KMS-11 (cell line): ENCODE results near the gene CAPZB.

Experiments used
- H2AFZ ChIP-seq: fragments of 200-600 bp; sonication (generic); 2 replicates; pipeline ENCODE4 v1.6.1; 2016; ENCODE audit warnings: antibody characterized with exemption, mixed run types, low read depth
- H3K27ac ChIP-seq: fragments of 200-600 bp; sonication (generic); 2 replicates; pipeline ENCODE4 v1.6.1; 2016; ENCODE audit warnings: mild to moderate bottlenecking, mixed run types
- H3K27me3 ChIP-seq: fragments of 200-600 bp; sonication (generic); 2 replicates; pipeline ENCODE4 v1.6.1; 2017; ENCODE audit warnings: mild to moderate bottlenecking, low read depth, mixed run types, moderate library complexity; ENCODE audit not compliant: insufficient read depth
- H3K36me3 ChIP-seq: fragments of 200-600 bp; sonication (generic); 2 replicates; pipeline ENCODE4 v1.6.1; 2017; ENCODE audit warnings: mild to moderate bottlenecking, mixed run types; ENCODE audit not compliant: insufficient read depth
- H3K4me1 ChIP-seq: fragments of 200-600 bp; sonication (generic); 2 replicates; pipeline ENCODE4 v1.6.1; 2016; ENCODE audit warnings: mild to moderate bottlenecking, low read depth, mixed run types; ENCODE audit not compliant: poor library complexity, severe bottlenecking
- H3K4me2 ChIP-seq: fragments of 200-600 bp; sonication (generic); 2 replicates; pipeline ENCODE4 v1.7.0; 2016; ENCODE audit warnings: mild to moderate bottlenecking, mixed run types
- H3K4me3 ChIP-seq: fragments of 200-600 bp; sonication (generic); IDR thresholded peaks from 2 replicates; pipeline ENCODE4 v1.6.1; 2017; ENCODE audit warnings: low read depth, low read length, mixed read lengths; ENCODE audit not compliant: insufficient read depth
- H3K79me2 ChIP-seq: fragments of 200-600 bp; sonication (generic); 2 replicates; pipeline ENCODE4 v1.6.1; 2016; ENCODE audit warnings: low read depth, mixed run types; ENCODE audit not compliant: insufficient read depth
- H3K9ac ChIP-seq: fragments of 200-600 bp; sonication (generic); 2 replicates; pipeline ENCODE4 v1.6.1; 2016; ENCODE audit warnings: mild to moderate bottlenecking, mixed run types
- H4K20me1 ChIP-seq: fragments of 200-600 bp; sonication (generic); 2 replicates; pipeline ENCODE4 v1.6.1; 2016; ENCODE audit warnings: mild to moderate bottlenecking, mixed run types; ENCODE audit not compliant: insufficient read depth
- TF ChIP-seq, protein P1 (sequence below): fragments of 200-600 bp; sonication (generic); conservative IDR thresholded peaks from 2 replicates; pipeline ENCODE4 v1.6.1; 2017; ENCODE audit warnings: low read depth, mild to moderate bottlenecking, antibody characterized with exemption, low read length, moderate library complexity, mixed read lengths

CAPZB gene

DNA sequence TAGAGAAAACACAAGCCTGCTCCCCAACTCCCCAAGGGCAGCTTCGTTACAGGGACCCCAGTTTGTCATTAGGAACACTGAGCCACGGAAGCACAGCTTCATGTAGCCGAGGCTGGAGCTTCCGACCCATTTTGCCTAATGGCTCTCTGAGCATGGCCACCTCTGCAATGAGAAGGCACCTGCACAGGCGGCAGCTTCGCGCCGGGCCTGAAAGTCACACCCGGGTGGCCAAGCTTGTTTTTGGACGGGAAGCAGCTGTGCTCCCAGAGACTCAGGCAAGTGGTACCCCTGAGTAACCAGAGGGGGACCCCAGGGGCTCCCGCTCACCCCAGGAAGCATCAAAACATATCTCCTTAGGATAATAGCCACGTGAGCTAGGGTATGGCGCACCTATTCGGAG is 92.3 kb downstream of the CAPZB start:
- H3K27ac ChIP-seq, result no peak overlapping the region
- no peak overlapping the region for H3K4me3 ChIP-seq
- H4K20me1 ChIP-seq, result no peaks in the 10 kb centered on the region
- no peaks in the 10 kb centered on the region for H3K4me1 ChIP-seq
- H2AFZ ChIP-seq, result no peak overlapping the region
- H3K27me3 ChIP-seq, result no peaks in the 10 kb centered on the region
- TF ChIP-seq, protein P1, sequence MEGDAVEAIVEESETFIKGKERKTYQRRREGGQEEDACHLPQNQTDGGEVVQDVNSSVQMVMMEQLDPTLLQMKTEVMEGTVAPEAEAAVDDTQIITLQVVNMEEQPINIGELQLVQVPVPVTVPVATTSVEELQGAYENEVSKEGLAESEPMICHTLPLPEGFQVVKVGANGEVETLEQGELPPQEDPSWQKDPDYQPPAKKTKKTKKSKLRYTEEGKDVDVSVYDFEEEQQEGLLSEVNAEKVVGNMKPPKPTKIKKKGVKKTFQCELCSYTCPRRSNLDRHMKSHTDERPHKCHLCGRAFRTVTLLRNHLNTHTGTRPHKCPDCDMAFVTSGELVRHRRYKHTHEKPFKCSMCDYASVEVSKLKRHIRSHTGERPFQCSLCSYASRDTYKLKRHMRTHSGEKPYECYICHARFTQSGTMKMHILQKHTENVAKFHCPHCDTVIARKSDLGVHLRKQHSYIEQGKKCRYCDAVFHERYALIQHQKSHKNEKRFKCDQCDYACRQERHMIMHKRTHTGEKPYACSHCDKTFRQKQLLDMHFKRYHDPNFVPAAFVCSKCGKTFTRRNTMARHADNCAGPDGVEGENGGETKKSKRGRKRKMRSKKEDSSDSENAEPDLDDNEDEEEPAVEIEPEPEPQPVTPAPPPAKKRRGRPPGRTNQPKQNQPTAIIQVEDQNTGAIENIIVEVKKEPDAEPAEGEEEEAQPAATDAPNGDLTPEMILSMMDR, result no peak
- no peaks in the 10 kb centered on the region for H3K36me3 ChIP-seq
- H3K4me2 ChIP-seq, result no peak overlapping the region
- H3K79me2 ChIP-seq, result no peaks in the 10 kb centered on the region
- no peak overlapping the region for H3K9ac ChIP-seq

DNA sequence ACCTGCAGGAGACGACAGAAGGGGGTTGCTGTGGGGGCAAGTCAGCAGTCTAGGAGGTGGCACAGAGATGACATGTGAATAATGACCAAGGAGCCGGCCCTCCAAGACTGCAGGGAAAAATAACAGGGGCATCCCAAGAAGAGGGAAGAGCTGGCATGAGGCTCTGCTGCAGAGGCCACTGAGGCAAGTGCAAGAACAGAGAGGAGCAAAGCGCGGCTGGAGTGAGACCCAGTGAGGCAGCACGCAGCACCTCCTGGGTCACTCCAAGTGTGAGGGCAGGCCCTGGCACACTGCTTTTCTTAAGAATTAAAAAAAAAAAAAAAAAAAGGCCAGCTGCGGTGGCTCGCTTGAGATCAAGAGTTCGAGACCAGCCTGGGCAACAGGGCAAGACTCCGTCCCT is 93.1 kb downstream of the CAPZB start:
- Histone ChIP-seq H3K9ac (no peak overlapping the region), H3K4me3 (no peak overlapping the region)

DNA sequence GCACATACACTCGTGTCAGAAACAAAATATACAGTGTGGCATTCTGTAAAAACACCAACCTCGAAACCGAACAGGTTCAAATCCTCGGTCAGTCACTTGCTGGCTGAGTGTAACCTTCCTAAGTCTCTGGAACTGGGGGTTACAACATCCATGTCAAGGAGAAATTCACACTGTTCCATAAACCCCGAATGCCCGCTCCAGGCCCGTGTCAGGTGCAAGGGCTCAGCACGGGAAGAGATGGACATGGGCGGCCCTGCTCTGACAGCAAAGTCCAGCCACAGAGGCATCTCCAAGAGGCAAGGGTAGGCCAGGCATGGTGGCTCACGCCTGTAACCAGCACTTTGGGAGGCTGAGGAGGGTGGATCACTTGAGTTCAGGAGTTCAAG is 93.8 kb downstream of the CAPZB start:
- TF ChIP-seq, protein P1, result peak; percentile 33; the same call in 1 of the 2 replicates
- Histone ChIP-seq H3K27me3 (no peaks in the 10 kb centered on the region), H4K20me1 (no peaks in the 10 kb centered on the region), H3K27ac (no peak overlapping the region), H2AFZ (no peak overlapping the region), H3K4me3 (no peak overlapping the region), H3K4me1 (no peaks in the 10 kb centered on the region), H3K36me3 (no peaks in the 10 kb centered on the region), H3K4me2 (no peak overlapping the region), H3K9ac (no peak overlapping the region), H3K79me2 (no peaks in the 10 kb centered on the region)

More for the DNA sequence above, 93.1 kb downstream of the CAPZB start:
- no peak overlapping the region for H3K4me2 ChIP-seq
- H3K4me1 ChIP-seq, result no peaks in the 10 kb centered on the region
- no peaks in the 10 kb centered on the region for H3K79me2 ChIP-seq
- H3K36me3 ChIP-seq, result no peaks in the 10 kb centered on the region
- no peaks in the 10 kb centered on the region for H3K27me3 ChIP-seq
- no peak overlapping the region for H3K27ac ChIP-seq
- no peaks in the 10 kb centered on the region for H4K20me1 ChIP-seq
- H2AFZ ChIP-seq, result no peak overlapping the region
- TF ChIP-seq, protein P1, result no peak

DNA sequence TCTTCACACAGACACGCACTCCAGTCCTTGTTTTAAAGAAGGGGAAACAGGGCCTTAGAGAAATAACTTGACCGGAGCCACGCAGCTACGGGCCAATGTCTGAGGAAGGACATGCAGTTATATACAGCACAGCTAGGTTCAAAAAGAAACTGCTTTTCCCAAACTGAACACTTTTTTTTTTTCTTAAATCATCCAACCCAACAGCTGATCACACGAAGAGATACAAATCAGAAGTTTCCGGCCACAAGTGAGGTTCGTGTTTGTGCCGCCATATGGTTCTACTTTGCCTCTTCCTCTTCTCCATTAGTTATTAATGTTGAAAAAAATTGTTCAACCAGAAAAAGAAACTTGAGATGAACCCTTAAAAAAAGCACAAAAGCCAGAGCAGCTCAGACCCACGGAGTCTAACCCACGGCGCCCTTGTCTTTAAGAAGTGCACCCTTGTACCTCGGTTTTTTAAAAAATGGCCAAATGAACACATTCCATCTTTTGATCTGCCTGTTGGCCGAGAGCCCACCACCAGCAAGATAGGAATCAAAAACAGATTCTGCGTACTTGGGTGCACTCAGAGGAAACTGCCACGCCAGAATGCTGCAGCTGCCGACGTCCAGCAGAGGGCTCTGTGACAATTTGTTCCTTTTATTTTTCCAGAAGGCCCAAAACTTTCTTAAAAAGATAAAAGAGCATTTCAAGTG is 94.3 kb downstream of the CAPZB start:
- Histone ChIP-seq H3K4me2 (no peak overlapping the region), H3K27ac (no peak overlapping the region), H3K9ac (no peak overlapping the region), H3K4me3 (no peak overlapping the region), H3K79me2 (no peaks in the 10 kb centered on the region), H4K20me1 (no peaks in the 10 kb centered on the region), H2AFZ (no peak overlapping the region), H3K4me1 (no peaks in the 10 kb centered on the region), H3K27me3 (no peaks in the 10 kb centered on the region), H3K36me3 (no peaks in the 10 kb centered on the region)
- TF ChIP-seq, protein P1, result peak; percentile 50; the same call in 1 of the 2 replicates
